ENCODE measurements around the gene MC2R.

The MC2R gene

DNA sequence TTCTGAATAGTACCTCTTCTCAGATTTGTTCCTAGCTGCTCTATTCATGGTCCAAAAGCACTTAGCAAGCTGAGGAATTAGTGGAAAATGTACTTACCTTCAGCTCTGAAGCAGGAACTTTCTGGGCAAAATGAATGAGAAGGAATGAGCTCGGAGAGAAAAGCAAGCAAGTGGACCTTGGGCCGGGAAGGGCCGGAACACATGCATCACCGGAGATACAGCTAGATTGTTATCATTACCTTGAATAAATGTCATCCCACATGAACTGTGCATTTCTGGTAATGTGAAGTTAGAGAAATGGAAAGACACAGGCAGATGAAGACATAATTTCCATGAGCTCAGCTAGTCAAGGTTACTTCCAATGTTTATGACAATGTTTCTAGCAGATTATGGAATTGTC lies at the start of gene MC2R:
Gene MC2R, minus strand, starts transcription at position 146 of the 400 bp plus-strand sequence. CDS start 30,018 bp downstream, outside the sequence.
- DNase-seq, result no peak

DNA sequence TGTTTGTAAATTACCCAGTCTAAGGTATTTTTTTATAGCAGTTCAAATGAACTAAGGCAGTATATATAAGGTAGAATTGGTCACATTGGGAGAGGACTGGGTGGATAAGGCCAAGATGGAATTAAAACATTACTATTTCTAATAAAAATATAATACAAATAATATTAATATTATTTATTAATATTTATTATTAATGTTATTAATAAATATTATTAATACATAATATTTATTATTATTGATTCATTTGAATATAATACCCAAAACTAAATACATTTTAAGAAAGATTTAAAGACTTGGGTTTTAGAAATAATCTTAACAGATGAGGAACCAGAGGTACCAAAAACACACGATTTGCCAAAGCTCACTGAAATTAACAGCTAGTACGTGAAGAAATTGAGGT lies 30.5 kb upstream of the MC2R start:
- DNase-seq, result no peak

DNA sequence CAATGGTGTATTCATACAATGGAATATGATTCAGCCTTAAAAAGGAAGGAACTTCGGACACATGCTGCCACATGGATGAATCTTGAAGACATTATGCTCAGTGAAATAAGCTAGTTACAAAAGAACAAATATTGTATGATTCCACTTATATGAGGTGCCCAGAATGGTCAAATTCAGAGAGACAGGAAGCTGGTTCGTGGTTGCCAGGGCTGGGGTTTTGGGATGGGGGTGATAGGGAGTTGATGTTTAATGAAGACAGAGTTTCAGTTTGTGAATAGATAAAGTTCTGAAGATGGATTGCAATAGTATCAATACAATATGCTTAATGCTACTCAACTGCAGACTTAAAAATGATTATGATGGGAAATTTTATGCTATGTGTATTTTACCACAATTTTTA lies 28.0 kb upstream of the MC2R start:
- DNase-seq, result no peak

DNA sequence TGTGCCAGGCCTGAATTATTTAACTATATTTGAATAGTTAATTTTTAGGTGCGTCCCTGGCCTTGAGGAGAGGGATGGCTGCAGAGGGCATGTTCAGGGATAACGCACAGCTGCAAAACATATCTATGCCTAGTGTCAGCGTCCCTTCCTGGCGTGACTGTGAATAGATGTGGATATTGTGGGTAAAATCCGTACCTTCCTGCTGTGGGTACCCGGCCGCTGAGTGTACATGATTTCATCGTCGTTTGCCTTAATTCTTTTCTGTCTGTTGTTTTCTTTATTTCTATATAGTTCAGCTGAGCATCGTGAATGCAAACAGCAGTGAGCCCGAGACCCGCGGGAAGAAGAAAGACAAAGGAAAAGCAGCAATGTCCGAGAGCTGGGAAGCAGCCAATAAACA lies 25.0 kb upstream of the MC2R start:
- no peak for DNase-seq

DNA sequence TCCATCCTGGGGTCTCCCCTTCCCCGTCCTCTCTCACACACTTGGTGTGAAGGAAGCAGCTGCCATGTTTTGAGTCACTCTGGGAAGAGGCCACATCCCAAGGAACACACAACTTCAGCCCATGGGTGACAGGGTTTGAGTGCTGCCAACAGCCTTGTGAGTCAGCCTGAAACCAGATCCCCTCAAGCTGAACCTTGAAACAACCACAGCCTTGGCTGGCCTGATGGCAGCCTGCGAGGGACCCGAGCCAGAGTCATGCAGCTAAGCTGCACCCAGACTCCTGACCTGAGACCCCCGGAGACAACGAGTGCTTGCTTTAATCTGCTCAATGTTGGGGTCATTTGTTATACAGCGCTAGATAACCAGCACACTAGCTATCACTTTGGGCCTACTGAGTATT lies 19.3 kb upstream of the MC2R start:
- DNase-seq, result no peak

DNA sequence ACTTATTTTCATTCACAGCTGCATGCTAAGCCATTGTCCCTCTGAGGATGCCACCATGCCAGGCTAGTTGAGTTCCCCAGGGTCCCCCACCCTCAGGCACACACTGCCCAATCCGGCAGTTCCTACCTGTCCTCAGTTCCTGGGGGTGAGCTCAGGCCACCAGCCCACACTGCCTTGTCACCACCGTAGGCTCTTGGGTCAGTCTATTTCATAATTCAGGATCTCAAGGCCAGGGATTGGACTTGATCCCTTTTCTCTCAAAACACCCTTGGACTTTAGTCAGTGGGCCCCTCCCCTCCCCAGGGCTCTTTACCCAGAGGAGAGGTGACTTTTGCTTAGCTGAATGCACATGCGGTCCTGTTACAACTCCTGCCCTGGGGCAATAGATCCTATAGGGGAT lies 18.7 kb upstream of the MC2R start:
- DNase-seq, result no peak

DNA sequence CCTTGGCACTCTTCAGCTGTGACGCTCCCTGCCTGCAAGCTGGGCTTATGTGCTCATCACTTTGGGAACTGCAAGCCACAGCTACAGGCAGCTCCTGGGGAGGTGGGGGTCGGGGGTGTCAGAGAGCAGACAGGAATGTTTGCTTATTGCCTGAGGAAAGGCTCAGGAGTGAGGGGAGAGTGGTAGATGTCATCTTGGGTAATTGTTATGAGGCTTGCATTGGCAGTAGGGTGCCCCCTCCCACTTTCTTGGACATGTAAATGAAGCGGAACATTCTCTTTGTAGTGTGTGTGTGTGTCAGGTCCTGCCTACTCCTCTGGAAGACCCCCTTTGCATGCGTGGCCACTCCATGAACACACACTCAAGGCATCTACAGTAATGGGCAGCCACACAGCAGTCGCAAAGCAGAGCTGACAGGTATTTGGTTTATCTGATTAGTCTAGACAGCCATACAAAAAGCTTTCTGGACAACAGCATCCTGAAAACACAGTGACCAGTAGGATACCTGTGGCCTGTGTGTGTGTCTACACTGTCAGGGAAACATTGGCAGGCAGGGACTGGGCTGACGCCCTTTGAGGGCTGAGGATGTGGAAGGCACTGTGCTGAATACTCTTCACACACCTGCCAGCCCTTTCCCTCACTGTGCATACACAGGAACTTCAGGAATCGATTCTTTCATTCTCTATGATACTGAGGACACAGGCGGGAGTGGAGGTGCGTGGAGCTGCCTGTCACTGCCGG lies 17.1 kb upstream of the MC2R start:
- DNase-seq, result no peak

DNA sequence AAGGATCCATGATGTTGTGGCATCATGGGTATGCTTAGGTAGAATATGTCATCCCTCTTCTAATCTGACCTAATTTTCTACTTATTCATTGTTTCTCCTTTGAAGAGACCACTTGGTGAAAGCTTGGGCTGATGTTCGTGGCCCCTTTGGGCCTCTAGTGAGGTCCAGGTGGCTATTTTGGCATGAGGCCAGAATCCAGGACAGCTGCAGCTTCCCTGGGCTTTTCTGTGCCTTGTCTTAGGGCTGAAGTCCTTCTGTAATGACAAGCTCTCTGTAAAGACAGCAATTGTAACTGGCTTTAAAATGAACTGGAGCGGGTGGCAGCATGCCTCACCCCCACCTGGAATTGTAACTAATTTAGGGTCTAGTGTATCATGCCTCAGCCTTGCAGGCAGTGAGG lies 15.6 kb upstream of the MC2R start:
- no peak for DNase-seq

DNA sequence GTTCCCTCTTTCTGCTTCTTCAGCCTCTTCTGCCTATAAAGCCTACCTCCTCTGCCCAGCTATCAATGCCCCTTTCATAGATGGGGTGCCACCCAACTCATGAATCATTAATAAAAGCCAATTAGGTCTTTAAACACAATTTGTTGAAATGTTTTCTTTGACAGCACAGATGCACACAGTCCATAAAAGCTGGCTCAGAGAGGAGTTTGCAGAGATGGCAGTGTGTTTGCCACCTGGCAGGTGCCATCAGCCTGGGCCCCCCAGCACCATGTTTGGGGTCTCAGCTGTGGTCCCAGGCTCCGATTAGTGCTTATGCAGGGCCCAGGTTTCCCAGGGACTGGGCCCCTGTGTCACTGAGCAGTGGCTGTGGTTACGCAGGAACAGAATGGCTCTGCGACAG lies 7.9 kb upstream of the MC2R start:
- no peak for DNase-seq

DNA sequence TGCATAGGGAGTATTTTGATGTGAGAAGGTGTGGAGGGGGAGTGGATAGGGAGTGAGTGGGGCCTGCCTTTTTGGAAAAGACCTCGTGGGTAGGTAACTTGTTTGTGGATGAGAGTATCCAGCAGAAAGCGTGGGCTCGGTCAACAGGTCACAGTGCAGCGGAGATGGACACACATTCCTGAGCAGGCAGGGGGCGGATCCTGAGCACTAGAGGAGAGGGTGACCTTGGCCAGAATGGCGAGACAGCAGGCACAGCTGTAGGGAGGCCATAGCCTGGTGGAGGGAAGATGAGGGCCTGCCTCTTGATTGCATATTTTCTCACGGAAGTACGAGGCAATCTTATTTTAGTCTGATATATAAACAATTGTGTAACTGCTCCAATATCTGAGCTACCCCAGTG lies 3.6 kb upstream of the MC2R start:
- no peak for DNase-seq

DNA sequence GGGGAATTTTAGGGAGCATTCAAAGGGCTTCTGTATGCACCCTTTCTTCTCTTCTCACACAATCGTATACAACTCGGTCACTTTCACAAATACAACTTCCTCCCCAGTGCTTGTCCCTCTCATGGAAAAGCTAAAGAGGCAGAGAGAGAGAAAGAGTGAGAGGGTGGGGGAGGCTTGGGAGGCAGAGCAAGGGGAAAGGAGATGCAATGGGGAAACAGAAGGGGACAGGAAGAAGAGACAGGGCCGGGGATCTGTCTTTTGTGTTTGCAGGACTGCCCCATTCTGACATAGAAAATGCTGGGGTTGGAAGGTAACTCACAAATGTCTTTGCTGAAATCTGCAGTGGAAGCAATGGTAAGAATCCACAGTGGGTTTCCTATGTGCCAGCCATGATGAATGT lies 2.1 kb upstream of the MC2R start:
- no peak for DNase-seq

DNA sequence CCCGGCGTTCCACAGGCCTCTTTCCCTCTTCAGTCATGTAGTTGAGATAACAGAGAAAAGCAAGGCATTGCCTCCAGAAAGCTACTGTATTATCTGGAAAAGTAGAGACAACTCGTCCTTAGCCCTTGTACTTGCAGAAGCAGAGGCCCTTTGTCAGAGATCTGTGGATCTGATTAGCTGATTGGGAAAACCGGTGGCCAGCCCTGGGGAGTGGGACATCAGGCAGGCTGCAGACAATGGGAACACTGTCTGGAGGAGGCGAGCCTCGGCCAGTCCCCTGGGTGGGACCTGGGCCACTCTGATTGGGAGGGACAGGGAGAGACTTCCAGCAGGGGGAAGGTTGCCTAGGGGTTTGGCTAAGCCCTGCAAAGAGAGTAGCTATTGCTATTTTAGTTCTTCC lies 1.2 kb upstream of the MC2R start:
- DNase-seq, result no peak

DNA sequence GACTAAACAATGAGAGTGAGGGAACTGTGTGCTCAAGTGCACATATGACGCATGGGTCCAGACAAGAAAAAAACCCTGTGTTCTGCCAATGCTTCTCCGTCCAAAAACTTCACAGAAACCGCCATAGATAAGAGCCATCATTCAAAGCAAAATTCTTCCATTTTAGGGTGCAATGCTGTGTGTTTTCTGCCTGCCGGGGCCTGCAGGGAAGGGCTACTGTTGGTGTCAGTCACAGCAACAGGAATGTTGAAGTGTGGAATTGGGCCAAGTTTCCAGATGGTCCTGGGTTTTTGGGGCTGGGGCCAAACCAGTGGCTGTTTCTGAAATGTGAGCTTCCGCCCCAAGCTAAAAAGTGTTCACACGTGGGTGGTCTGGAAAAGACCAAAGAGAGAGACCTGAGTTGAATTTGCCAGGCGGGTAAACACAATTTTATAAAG lies 677 bp upstream of the MC2R start:
- no peak for DNase-seq

DNA sequence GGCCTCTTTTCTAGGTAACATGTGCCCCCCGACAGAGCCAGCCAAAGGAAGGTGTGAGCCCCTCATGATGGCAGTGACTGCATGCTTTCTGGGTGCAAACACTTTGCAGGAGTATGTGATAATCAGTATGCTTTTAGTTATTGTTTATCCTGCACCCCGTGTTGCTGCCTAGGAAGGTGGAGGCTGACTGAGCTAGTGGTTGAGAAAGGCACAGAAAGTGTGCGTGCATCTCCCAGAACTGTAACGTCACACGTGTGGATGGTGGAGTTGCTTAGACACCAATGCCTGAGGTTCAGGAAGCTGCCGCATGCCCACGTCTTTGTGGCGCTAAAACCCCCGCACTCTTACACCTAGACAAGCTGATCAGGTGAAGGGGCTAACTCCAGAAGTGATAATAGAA lies 580 bp downstream of the MC2R start:
- no peak for DNase-seq

DNA sequence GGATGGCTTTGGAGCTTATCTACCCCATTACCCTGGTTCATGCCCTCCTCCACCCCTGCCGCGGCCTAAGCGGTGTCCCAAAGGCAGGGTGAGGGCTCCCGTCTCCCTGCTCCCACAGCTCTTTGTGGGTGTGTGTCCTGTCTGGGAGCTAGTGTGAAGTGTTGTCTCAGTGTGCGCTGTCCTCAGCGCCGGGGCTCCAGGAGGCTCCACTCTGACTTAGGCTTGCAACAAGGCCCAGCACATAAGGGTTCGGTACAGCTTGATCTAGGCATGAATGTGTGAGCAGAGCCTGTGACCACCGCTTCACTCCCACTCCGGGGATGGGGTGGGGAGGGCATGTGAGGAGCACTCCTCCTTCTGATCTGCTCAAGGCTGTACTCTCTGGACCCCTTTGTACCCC lies 1.2 kb downstream of the MC2R start:
- DNase-seq, result no peak

DNA sequence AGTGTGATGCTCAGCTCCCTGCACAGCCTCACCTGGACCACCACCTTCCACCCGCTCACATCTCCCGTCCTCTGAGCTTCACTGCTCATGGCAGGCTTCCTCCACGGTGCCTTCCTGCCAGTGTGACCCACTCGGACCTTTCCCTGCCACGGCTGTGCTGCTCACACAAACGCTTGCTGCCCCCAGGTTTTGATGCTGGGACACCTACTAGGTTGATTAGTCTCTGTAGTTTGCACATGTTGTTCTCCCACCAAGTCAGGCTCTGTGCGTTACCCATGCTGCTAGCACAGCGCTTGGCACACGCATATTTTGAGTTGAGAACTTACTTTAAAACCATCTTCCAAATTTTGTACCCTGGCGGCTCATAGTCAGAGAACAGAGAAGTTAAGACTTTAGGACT lies 2.1 kb downstream of the MC2R start:
- DNase-seq, result no peak

DNA sequence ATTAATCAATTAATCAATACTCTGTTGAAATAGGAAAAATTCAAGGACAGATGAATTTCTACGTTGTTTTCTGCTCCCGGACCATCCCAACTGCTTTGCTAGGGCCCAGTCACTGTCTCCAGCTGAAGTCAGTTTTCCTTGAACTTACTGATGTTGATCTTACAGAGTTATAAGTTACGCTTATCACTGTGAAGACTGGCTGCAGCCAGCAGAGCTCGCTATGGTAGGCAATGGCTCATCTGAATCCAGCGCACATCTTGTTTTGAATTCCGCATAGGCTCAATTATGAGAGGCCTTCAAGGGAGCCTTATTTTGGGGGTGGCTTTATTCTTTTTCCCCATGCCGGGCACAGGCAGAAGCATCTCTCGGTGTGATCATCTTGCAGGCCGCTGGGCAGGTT lies 2.7 kb downstream of the MC2R start:
- no peak for DNase-seq

DNA sequence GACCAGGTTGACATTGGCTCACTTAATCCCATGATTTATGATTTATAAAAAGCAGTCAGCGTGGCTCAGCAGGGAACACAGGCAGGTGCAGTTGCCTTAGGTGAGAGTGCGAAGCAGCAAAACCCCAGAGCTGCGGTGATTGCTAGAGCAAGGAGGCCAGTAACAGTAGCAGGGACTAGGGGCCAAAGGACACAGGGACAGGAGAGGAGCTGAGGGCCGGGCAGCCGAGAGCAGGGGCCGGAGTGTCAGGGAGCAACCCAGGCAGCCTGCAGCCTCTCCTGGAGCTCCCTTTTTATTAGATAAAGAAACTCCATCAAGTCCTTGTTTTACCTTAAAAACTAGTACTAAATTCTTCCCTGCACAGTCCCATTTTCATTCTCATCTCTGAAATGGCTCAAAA lies 4.3 kb downstream of the MC2R start:
- no peak for DNase-seq

DNA sequence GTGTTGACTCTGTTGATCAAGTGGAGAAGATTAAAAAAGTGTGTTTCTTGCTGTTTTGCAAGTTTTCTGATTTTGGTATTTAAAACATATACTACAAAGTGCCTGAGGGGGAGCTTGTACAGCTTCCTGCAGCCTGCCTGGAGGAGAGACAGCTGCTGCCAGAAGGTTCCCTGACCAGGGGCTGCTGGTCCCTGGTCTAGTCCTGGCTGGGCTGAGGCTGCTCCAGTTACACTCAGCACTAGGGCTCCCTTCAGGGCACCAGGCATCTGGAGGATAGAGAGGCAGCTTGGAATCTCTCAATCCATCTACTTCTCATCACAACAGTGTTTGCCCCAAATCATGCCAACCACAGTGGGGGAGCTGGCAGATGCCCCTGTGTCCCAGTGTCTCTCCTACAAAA lies 4.8 kb downstream of the MC2R start:
- no peak for DNase-seq

DNA sequence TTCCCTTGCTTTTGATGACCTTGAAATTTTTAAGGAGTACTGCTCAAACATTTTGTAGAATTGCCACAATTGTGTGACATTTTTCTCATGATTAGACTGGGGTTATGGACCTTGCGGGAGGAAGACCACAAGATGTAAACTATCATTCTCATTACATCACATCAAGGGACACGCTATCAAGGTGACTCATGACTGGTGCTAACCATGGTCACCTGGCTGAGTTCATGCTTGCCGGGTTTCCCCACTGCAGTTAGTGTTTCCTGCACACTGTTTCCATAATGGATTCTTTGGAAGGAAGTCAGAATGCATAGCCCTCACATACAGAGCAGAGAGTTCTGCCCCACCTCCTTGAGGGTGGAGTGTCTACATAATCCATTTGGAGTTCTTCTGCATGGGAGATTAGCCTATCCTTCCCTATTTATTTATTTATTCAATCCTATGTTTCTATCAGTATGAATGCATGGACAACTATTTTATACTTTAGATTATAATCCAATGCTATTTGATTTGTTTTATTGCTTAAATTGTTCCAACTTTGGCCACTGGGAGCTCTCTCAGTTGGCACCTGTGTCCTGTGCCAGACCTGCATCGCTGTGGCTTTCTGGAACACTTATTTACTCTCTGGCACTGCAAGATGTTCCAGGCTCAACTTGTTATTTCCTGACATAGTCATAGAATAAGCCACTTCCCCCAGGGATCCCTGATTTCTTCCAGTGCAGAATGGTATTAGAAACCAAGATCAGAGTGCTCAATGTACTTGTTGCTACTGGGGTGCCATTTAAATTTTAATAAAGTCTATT lies 6.0 kb downstream of the MC2R start:
- DNase-seq, result no peak

DNA sequence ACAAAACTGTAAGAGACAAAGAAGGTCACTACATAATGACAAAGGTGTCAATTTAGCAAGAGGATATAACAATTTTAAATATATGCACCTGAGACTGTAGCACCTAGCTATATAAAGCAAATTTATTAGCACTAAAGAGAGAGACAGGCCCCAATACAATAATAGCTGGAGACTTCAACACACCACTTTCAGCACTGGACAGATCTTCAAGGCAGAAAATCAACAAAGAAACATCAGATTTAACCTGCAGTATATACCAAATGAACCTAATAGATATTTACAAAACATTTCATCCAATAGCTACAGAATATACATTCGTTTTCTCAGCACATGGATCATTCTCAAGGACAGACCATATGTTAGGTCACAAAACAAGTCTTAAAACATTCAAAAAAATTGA lies 14.7 kb downstream of the MC2R start:
- DNase-seq, result no peak

DNA sequence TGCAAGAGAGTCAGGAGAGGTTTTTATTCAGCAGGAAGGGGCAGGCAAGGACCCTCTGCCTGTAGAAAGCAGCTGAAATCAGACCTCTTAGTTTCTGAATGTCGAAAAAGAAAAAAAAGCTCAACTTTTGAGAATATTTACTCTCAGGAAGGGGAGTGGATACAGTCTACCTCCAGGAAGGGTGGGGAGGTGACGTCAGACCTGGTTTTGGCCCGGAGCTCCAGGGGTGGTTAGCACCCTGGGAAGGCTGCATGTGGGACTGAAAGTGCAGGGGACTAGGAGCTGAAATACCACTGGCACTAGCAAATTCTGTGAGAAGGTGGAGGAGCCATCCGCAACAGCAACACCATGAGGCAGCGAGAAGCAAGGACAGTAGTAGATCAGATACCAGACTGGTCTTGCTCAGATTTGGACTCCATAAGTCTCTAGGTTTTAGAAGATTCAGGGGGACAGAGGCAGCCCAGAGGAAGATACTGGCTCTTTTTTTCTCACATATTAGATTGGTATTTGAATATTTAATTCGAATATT lies 19.8 kb downstream of the MC2R start:
- DNase-seq, result no peak

DNA sequence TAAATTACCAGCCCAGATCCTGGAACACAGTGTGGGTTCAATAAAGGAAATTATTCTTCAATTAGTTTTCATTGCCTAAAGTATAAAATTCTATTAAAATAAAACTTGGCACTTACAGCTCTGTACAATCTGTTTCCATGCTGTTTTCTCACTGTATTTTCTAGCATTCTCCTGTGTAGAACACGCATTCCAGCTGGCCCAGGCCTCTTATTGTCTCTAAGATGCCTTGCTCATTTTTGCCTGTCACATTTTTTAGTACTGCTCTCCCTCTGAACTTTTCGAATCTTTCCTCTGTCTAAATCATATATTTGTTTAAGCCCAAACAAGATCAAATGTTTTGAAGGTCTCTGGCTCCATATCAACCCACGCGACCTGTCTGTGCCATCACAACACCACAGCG lies 20.8 kb downstream of the MC2R start:
- DNase-seq, result no peak

DNA sequence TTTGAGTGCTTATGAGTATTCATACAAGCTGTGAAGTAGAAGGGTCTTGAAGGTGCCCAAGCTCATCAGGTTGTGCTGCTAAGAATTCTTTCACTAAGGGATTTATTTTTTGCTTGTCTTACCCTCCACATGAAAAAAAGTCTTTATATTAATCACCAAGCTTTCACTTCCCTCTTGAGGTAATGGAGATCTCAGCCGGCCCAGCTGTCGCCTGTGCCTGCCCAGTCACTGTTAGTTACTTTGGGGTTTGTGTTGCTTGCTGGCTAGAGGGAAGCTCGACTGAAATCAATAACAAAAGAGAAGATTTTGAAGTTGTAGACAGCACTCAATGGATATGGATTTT lies 21.9 kb downstream of the MC2R start:
- no peak for DNase-seq

DNA sequence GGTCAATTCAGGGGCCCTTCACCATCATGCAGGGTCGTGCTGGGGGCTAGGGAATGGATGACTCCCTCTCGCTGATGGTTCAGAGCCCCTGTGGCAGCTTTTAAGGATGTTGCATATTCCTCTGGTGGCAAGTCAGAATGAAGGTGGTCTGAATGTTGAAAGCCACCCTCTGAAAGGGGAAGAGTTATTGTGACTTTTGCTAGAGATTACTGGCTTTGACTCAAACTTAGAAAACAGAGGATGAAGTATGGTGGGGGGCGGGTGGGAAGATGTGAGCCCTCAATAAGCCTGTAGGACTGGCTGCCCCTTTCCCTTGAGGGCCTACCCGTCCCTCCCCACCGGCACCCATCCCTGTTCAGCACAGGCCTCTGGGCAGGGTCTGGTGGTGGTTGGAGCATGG lies 23.2 kb downstream of the MC2R start:
- DNase-seq, result no peak
